HFF-Myc (cell line): ENCODE results near the gene NTMT1.
"Not testable (repeated sequence)": the region's sequence is repeated elsewhere in the genome, so short reads cannot be mapped to it uniquely, and the experiment has no call there.

Experiments used
- DNase-seq: peaks from one replicate; pipeline ENCODE4 v3.0.0-alpha.2; 2011; ENCODE audit warnings: low read depth; ENCODE audit errors: extremely low read depth
- H3K4me3 ChIP-seq: replicated peaks from 2 replicates; pipeline ENCODE4 v1.5.1; 2011; ENCODE audit warnings: low read depth, mild to moderate bottlenecking, control low read depth, low read length
- TF ChIP-seq, protein P1 (sequence below): IDR thresholded peaks from 2 replicates; pipeline ENCODE4 v1.5.1; 2012; ENCODE audit warnings: mild to moderate bottlenecking, low read depth, low read length, control low read depth; ENCODE audit errors: missing control alignments

The NTMT1 gene

DNA sequence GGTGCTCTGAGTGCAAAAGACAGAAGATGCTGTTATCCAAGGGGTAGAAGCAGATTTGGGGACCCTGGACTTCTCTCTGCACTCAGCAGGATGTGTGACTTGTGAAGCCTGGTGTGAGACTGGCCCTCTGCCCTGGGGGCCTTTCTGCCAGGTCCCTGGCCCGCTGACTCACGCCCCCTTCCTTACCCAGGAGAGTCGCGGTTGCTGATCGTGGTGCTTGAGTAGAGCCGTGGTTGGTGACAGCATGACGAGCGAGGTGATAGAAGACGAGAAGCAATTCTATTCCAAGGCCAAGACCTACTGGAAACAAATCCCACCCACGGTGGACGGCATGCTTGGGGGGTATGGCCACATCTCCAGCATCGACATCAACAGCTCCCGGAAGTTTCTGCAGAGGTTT, 6.5 kb downstream of the NTMT1 start:
- TF ChIP-seq, protein P1, sequence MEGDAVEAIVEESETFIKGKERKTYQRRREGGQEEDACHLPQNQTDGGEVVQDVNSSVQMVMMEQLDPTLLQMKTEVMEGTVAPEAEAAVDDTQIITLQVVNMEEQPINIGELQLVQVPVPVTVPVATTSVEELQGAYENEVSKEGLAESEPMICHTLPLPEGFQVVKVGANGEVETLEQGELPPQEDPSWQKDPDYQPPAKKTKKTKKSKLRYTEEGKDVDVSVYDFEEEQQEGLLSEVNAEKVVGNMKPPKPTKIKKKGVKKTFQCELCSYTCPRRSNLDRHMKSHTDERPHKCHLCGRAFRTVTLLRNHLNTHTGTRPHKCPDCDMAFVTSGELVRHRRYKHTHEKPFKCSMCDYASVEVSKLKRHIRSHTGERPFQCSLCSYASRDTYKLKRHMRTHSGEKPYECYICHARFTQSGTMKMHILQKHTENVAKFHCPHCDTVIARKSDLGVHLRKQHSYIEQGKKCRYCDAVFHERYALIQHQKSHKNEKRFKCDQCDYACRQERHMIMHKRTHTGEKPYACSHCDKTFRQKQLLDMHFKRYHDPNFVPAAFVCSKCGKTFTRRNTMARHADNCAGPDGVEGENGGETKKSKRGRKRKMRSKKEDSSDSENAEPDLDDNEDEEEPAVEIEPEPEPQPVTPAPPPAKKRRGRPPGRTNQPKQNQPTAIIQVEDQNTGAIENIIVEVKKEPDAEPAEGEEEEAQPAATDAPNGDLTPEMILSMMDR, result no peak
- no peak overlapping the region for H3K4me3 ChIP-seq
- no peak for DNase-seq

DNA sequence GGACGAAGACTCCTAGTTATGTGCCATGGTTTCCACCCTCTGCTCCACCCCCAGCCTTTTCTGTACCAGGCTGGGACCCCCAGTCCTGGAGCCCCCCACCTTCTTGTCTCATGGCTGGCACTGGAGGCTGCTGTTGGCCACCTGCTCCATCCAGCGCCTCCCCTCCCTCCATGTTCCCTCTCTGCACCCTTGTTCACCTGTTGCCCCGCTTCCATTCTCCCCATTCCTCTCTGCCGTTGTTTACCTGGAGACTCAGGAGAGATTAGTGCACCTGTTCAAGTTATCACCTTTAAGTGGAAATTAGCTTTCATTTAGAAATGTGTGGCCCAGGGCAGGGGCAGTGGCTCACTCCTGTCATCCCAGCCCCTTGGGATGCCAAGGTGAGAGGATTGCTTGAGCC, 7.2 kb downstream of the NTMT1 start:
- TF ChIP-seq, protein P1, result no peak
- no peak for DNase-seq
- H3K4me3 ChIP-seq, result no peak overlapping the region

DNA sequence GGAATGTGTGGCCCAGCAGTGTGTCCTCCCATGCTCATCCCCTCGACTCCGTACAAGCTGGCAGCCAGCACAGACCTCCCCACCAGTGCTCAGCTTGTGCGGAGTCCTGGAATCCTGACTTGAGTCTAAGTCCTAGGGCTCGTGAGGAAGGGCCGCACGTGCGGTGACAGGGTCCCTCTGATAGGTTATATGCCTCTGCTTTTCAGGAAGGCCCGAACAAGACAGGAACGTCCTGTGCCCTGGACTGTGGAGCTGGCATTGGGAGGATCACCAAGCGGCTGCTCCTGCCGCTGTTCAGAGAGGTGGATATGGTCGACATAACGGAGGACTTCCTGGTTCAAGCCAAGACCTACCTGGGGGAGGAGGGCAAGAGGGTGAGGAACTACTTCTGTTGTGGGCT, 7.9 kb downstream of the NTMT1 start:
- DNase-seq, result no peak

DNA sequence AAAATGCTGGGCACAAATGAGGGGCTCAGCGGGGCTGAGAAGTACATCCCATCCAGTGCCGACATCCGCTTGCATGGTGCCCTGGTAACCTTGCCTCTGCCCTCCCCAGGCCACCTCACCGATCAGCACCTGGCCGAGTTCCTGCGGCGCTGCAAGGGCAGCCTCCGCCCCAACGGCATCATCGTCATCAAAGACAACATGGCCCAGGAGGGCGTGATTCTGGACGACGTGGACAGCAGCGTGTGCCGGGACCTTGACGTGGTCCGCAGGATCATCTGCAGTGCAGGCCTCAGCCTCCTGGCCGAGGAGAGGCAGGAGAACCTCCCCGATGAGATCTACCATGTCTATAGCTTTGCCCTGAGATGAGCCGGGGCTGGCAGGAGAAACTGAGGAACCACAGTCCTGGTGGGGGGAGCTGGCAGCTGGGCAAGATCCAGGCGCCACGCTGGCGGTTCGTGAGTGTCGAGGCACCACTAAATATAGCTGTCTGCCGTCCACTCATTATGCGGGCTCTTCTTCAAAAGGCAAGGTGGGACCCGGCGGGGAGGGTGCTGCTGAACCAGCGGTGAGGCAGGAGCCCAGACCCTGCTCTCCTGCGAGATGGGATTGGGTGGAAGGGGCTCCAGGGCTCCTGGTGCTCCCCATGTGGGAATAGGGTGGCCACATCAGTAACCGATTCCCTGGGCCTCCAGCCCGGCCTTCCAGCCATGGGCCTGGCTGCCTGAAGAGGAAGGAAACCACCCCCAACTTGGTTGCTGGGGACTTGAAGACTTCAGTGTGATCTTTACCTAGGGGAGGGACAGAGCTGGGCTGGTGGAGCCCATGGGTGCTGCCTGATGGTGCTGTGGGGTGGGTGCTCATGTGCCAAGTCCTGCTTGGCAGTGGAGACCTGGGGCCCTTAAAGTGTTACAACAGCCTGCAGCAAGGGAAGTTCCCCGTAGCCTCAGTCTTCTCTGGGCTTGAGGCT, 9.4 kb downstream of the NTMT1 start:
- H3K4me3 ChIP-seq, result no peak overlapping the region
- TF ChIP-seq, protein P1, result no peak
- DNase-seq, result no peak

More for the DNA sequence above, 7.9 kb downstream of the NTMT1 start:
- TF ChIP-seq, protein P1, result no peak
- H3K4me3 ChIP-seq, result no peak overlapping the region

DNA sequence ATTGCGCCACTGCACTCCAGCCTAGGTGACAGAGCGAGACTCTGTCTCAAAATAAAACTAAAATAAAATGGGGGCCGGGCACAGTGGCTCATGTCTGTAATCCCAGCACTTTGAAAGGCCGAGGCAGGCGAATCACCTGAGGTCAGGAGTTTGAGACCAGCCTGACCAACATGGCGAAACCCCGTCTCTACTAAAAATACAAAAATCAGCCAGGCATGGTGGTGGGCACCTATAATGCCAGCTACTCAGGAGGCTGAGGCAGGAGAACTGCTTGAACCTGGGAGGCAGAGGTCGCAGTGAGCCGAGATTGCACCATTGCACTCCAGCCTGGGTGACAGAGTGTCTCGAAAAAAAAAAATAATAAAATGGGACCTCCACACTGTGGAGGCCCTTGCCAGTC, 10.4 kb downstream of the NTMT1 start:
- DNase-seq, H3K4me3 ChIP-seq: not testable (repeated sequence)

DNA sequence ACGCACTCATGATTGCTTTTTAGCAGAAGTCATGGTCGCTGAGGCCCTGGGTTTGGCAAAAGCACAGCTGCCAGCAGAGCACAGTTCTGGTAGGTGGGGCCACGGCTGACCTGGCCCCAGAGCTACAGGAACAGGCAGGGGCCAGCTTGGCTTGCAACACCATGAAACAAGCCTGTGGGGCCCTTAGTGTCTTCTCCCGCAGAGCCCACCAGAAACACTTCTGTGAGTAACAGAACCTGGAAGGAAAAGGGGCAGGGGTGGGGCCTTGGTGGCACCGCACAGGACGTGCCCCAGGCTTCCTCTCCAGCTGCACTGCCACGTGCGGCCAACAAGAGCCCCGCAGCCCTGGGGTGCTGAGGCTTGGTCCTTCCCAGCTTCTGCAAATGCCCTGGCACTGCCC, 11.1 kb downstream of the NTMT1 start:
- DNase-seq, result no peak
- TF ChIP-seq, protein P1, result no peak
- H3K4me3 ChIP-seq, result no peak overlapping the region

DNA sequence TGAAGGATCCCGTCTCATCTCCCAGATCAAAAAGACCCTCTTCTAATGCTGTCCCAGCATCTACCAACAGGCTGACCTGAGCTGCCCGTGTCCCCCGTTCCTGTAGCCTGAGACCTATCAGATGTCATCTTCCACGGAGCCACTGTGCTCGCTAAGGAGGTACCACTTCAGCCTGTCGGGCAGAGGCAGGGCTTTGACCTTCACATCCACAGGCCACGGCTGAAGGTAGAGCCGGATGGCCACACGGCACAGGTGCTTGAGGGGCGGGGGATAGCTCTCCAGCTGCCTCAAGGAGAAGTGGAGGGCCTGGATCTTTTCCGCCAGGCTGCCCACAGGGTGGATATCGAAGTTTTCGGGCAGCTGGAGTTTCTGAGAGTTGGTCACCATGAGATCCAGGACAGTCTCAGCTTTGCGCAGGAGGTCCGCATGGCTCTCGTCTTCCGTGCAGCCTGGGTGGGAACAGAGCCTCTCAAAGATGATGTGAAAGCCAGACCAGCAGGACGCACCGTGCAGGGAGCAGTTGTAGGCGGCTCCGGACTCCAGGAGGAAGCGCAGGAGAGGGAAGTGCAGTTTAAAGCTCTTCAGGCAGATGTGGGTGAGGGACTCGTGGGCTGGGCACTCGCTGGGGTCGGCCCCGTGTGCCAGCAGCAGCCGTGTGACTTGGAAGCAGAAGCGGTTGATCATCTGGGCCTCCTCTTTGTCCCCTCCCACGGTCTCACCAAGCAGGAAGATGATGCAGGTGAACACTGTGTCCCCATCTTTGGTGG, 11.9 kb downstream of the NTMT1 start:
- no peak overlapping the region for H3K4me3 ChIP-seq
- no peak for DNase-seq
- TF ChIP-seq, protein P1, result no peak
